Gastroesophageal sphincter (tissue), 3 donors: ENCODE data around the gene ATP8A1.

ENCODE experiments used
- CTCF ChIP-seq, 4 experiments: fragments of 200-600 bp in 2 of 4; fragments of 450-650 bp in 2 of 4; sonication (generic) in 1 of 4; IDR thresholded peaks; one replicate each; pipeline ENCODE4 v1.5.1; 2017 to 2019; ENCODE audit warnings: antibody characterized with exemption in 4 of 4, mild to moderate bottlenecking in 2 of 4, moderate library complexity in 2 of 4
- POLR2A ChIP-seq, 2 donors: fragments of 450-650 bp; IDR thresholded peaks; one replicate each; pipeline ENCODE4 v1.6.1; 2017; ENCODE audit warnings: antibody characterized with exemption in 2 of 2, mild to moderate bottlenecking in 2 of 2, moderate library complexity in 1 of 2

GRCh38 chr4:42412251-42412650, 244.7 kb downstream of the ATP8A1 start:
- TF ChIP-seq POLR2A (IDR thresholded peaks at IDR 0.05) (no peak), CTCF (IDR thresholded peaks at IDR 0.05) (no peak)
